ENCODE measurements around the gene SLC35B3.
"Not testable (repeated sequence)": the region's sequence is repeated elsewhere in the genome, so short reads cannot be mapped to it uniquely, and the experiment has no call there.

SLC35B3 gene

GRCh38 chr6:8405946-8406345, 29.4 kb downstream of the SLC35B3 start:
- not testable (repeated sequence) for DNase-seq

GRCh38 chr6:8402546-8402945, 32.8 kb downstream of the SLC35B3 start:
- peak; percentile 6 for DNase-seq

GRCh38 chr6:8400663-8401062, 34.7 kb downstream of the SLC35B3 start:
- DNase-seq, result no peak

- peak; percentile 84 for DNase-seq
Observed at GRCh38 chr6:8392569-8392968, 42.8 kb downstream of the SLC35B3 start.

- no peak for DNase-seq
Observed at GRCh38 chr6:8391934-8392333, 43.4 kb downstream of the SLC35B3 start.

GRCh38 chr6:8389036-8389818, 46.1 kb downstream of the SLC35B3 start:
- DNase-seq, result no peak

GRCh38 chr6:8387942-8388437, 47.4 kb downstream of the SLC35B3 start:
- DNase-seq, result no peak

- DNase-seq, result no peak
Observed at GRCh38 chr6:8383584-8383983, 51.8 kb downstream of the SLC35B3 start.

GRCh38 chr6:8382434-8382833, 52.9 kb downstream of the SLC35B3 start:
- no peak for DNase-seq

GRCh38 chr6:8375916-8376315, 59.4 kb downstream of the SLC35B3 start:
- no peak for DNase-seq
